GM12878 (cell line): ENCODE data around the gene KDSR. TPM values are rescaled to one million over a fixed set of nuclear protein-coding genes. Genes with fewer than 3 reads are reported as not detected.

Experiments used
- ATAC-seq: fragments of 200-7000 bp; cut with Tn5 transposase; 3 replicates; pipeline ENCODE4 v1.9.1; 2020; ENCODE audit warnings: mild to moderate bottlenecking, moderate library complexity
- BruUV-seq: library from RNA; stranded (reverse); fragments of 400-500 nt; replicated peaks from 2 replicates; lab custom pipeline; 2021; lab: Mats Ljungman, UMichigan
- CTCF ChIA-PET: fragments of 300-600 bp; sonication (Branson Sonifier 250); formaldehyde crosslinking; extraction: SDS; loops from one replicate; lab custom pipeline; 2021; ENCODE audit warnings: inconsistent platforms; lab: Yijun Ruan, JAX
- POLR2A ChIA-PET: fragments of 350-600 bp; formaldehyde crosslinking; extraction: SDS; loops from one replicate; lab custom pipeline; 2021; ENCODE audit warnings: inconsistent platforms; lab: Charles Lee
- RAD21 ChIA-PET: fragments of 300-600 bp; sonication (Branson Sonifier 250); formaldehyde crosslinking; loops from one replicate; lab custom pipeline; 2023; ENCODE audit warnings: antibody characterized with exemption; ENCODE audit not compliant: unreplicated experiment; lab: Charles Lee
- SMC1A ChIA-PET: fragments of 300-600 bp; sonication (Branson Sonifier 250); formaldehyde crosslinking; loops from one replicate; lab custom pipeline; 2023; ENCODE audit not compliant: unreplicated experiment, uncharacterized antibody; lab: Charles Lee
- DNase-seq: peaks from one replicate; pipeline ENCODE4 v3.0.0-alpha.2; 2011; ENCODE audit warnings: low read depth, low spot score
- FAIRE-seq: peaks from 3 replicates; lab custom pipeline; 2011; peaks lifted over from hg19 to GRCh38; lab: Jason Lieb, UNC
- H2AFZ ChIP-seq: 2 replicates; pipeline ENCODE4 v1.6.0; 2011; ENCODE audit warnings: low read depth, low read length, control low read depth; ENCODE audit not compliant: control insufficient read depth
- H3K27ac ChIP-seq: 2 replicates; pipeline ENCODE4 v1.5.1; 2011; ENCODE audit warnings: control low read depth; ENCODE audit not compliant: control insufficient read depth, insufficient read depth
- H3K27me3 ChIP-seq, 2 experiments: replicated peaks in 1 of 2; 2 replicates each; pipeline versions ENCODE4 v1.6.0 to v1.6.1; 2011; ENCODE audit warnings: low read length in 1 of 2; ENCODE audit not compliant: control insufficient read depth in 2 of 2, insufficient read depth in 2 of 2
- H3K36me3 ChIP-seq, 2 experiments: 2 replicates each; pipeline ENCODE4 v1.5.1; 2011; ENCODE audit warnings: low read length in 1 of 2; ENCODE audit not compliant: control insufficient read depth in 2 of 2, insufficient read depth in 2 of 2
- H3K4me1 ChIP-seq: 2 replicates; pipeline ENCODE4 v1.6.1; 2011; ENCODE audit warnings: mild to moderate bottlenecking, low read length, moderate library complexity, mixed read lengths; ENCODE audit not compliant: control insufficient read depth, insufficient read depth
- H3K4me2 ChIP-seq: 2 replicates; pipeline ENCODE4 v1.6.0; 2011; ENCODE audit warnings: control low read depth; ENCODE audit not compliant: control insufficient read depth, insufficient read depth
- H3K4me3 ChIP-seq: fragments of 200-600 bp; sonication (generic); 2 replicates; pipeline ENCODE4 v1.5.1; 2016
- H3K79me2 ChIP-seq: 2 replicates; pipeline ENCODE4 v1.6.0; 2011; ENCODE audit warnings: low read length; ENCODE audit not compliant: control insufficient read depth, insufficient read depth
- H3K9ac ChIP-seq: 2 replicates; pipeline ENCODE4 v1.8.0; 2011; ENCODE audit warnings: low read length, control low read depth, mixed read lengths; ENCODE audit not compliant: control insufficient read depth, insufficient read depth
- H3K9me3 ChIP-seq: replicated peaks from 3 replicates; pipeline ENCODE4 v1.5.1; 2011; ENCODE audit warnings: mild to moderate bottlenecking, low read length; ENCODE audit not compliant: control insufficient read depth, insufficient read depth
- H4K20me1 ChIP-seq: 2 replicates; pipeline ENCODE4 v1.6.0; 2011; ENCODE audit not compliant: control insufficient read depth, insufficient read depth
- CREM ChIP-seq: IDR thresholded peaks from 2 replicates; pipeline ENCODE4 v1.6.1; 2014; ENCODE audit warnings: antibody characterized with exemption, low read depth
- EP300 ChIP-seq, 2 experiments: fragments of 150-350 bp in 1 of 2; IDR thresholded peaks; 2 replicates each; pipeline ENCODE4 v1.6.1; 2011 to 2012; ENCODE audit warnings: low read depth in 2 of 2, low read length in 2 of 2, borderline replicate concordance in 1 of 2, improper control_type of control experiment in 1 of 2, inconsistent platforms in 1 of 2; ENCODE audit not compliant: control insufficient read depth in 1 of 2
- SMAD1 ChIP-seq: fragments of 450-650 bp; IDR thresholded peaks from 2 replicates; pipeline ENCODE4 v1.6.1; 2018; ENCODE audit warnings: mild to moderate bottlenecking, low read depth; ENCODE audit not compliant: partially characterized antibody
- ZBED1 ChIP-seq: IDR thresholded peaks from 2 replicates; pipeline ENCODE4 v1.6.1; 2016; ENCODE audit warnings: borderline replicate concordance
- WGBS: methylation state at CpG from one replicate; pipeline ENCODE4 v1.1.6; 2016; ENCODE audit warnings: low lambda C conversion rate; ENCODE audit not compliant: insufficient replicate concordance, insufficient coverage; ENCODE audit errors: missing lambda C conversion rate; 5-methylcytosine and 5-hydroxymethylcytosine counted together
- in situ Hi-C: fragments of 300-500 bp; cut with MboI; formaldehyde crosslinking; loops from 9 replicates; pipeline ENCODE4 v1.14.3; 2018; ENCODE audit warnings: mixed read lengths
- intact Hi-C: fragments of 100-400 bp; cut with micrococcal nuclease; formaldehyde crosslinking; loops from one replicate; pipeline ENCODE4 v1.14.2; 2022; ENCODE audit not compliant: unreplicated experiment
- polyA plus RNA-seq, 11 experiments: library from polyadenylated mRNA; depleted of rRNA in 4 of 11; unstranded in 6 of 11; stranded (reverse) in 5 of 11; fragments of >200 nt; fragmentation: Nextera tagmentation in 4 of 11; fragmentation: Illumina TruSeq in 1 of 11; extraction: Ambion mirVana in 4 of 11; extraction: Trizol in 1 of 11; gene quantifications; 1 replicate in 1 of 11; 2 replicates in 10 of 11; pipeline versions ENCODE4 v1.2.1 to v1.2.3, GENCODE V29; 2011 to 2016; ENCODE audit warnings: inconsistent platforms in 2 of 11, missing spikeins in 2 of 11, low read depth in 1 of 11
- total RNA-seq, 4 experiments: library from RNA; depleted of rRNA in 3 of 4; stranded (reverse); fragments of >200 nt in 3 of 4; fragmentation: Illumina TruSeq in 1 of 4; extraction: Trizol in 1 of 4; gene quantifications; 2 replicates each; pipeline versions ENCODE4 v1.2.1 to v1.2.3, GENCODE V29; 2013 to 2021
- TF ChIP-seq, protein P1 (sequence below): IDR thresholded peaks from 2 replicates; pipeline ENCODE4 v1.6.1; 2011; ENCODE audit warnings: borderline replicate concordance, low read depth, mild to moderate bottlenecking, moderate library complexity, low read length; ENCODE audit not compliant: insufficient read depth, poor library complexity, severe bottlenecking

The KDSR gene
- total and polyA plus RNA-seq, 10 of the 15 experiments (the other 5 are each of a cell fraction or from before 2014, with no cell fraction given): 5.2 to 25.9 (median 14.3) TPM

DNA sequence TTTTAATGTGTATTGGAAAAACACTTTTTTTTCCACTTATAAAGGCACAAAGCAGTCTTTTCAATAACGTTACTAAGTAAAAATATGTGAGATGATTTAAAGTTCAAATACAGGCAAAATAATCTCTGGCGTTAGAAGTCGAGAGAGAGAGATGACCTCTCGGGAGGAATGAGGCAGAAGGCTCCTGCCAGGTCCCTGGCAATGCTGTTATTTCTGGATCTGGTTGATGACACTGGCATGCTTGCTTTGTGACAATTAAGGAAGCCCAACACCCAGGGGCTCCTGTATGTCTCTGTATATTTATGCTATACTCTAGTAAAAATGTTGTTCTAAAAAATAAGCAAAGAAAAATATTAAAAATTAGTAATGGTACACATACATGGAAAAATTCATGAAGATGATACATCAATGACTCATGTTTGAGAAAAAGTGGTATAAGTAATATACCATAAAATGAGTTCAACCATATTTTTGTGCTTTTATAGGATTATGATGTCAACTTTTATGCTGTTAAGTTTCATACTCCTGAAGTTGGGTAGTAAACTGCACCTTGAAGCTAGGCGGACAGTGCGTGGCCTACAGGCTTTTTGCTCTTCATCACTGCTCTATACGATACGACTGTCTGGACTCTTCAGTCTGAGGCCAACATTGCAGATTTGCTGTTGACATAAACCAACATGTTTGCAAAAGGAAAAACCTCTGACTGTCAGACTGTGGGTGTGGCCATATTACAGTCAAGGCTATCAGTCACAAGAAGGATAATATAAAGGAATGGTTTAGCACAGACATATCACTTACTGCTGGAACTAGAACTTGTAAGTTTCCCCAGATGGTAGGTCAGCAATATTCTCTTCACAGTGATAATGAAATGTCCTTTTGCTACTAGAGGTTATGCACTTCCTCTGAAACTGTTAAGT lies 35.5 kb upstream of the KDSR start:
- H3K4me3 ChIP-seq: no peak overlapping the region
- H3K4me2 ChIP-seq: no peak overlapping the region
- no TSS peak for BruUV-seq
- ChIA-PET SMC1A (no interaction called here), RAD21 (no interaction called here), CTCF (no interaction called here), POLR2A (no interaction called here)
- no peak overlapping the region for H2AFZ ChIP-seq
- in situ Hi-C loops (no loop called here), intact Hi-C loops (no loop called here)
- H3K36me3 ChIP-seq: peaks cover 3 to 26% of the 10 kb centered on the region in 2 experiments
- H3K79me2 ChIP-seq: peaks cover 2% of the 10 kb centered on the region; the same call in 1 of the 2 replicates
- H3K9me3 ChIP-seq: no peaks in the 10 kb centered on the region
- no peaks in the 10 kb centered on the region for H3K27me3 ChIP-seq
- H3K9ac ChIP-seq: no peak overlapping the region
- ATAC-seq (no peak), FAIRE-seq (no peak), DNase-seq (no peak)
- no peaks in the 10 kb centered on the region for H3K4me1 ChIP-seq
- H4K20me1 ChIP-seq: no peaks in the 10 kb centered on the region
- no peak overlapping the region for H3K27ac ChIP-seq
- no peak for TF ChIP-seq EP300 (IDR thresholded peaks at IDR 0.05; ENCODE audit: borderline replicate concordance in 1 of 2, control insufficient read depth in 1 of 2, low read depth in 2 of 2, low read length in 2 of 2)
- TF ChIP-seq, protein P1, sequence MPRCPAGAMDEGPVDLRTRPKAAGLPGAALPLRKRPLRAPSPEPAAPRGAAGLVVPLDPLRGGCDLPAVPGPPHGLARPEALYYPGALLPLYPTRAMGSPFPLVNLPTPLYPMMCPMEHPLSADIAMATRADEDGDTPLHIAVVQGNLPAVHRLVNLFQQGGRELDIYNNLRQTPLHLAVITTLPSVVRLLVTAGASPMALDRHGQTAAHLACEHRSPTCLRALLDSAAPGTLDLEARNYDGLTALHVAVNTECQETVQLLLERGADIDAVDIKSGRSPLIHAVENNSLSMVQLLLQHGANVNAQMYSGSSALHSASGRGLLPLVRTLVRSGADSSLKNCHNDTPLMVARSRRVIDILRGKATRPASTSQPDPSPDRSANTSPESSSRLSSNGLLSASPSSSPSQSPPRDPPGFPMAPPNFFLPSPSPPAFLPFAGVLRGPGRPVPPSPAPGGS: no peak
- TF ChIP-seq, all 136 proteins: peak for 0
- 98% methylated on average over 8 of the region's 8 CpGs for WGBS

DNA sequence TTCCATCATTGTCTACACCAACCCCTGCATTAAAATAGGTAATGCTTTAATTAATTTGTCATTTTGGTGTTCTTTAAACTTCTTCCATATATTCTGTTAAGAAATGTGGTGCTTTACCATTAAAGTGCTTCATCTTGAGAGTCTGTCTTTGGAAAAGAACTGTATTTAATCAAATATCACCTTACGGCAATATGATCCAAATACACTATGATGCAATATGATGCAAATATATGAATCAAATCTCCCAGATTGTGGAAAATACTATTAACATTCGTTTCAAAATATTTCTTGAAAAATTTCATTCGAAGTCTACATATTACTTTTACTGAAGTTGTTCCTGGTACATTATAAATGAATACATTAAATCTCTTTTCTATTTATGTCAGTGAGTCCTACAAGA lies 32.3 kb upstream of the KDSR start:
- ChIA-PET POLR2A (no interaction called here), RAD21 (no interaction called here)
- Histone ChIP-seq H2AFZ (no peak overlapping the region), H3K9me3 (no peaks in the 10 kb centered on the region), H3K4me2 (no peak overlapping the region), H3K4me1 (no peaks in the 10 kb centered on the region), H3K27me3 (no peaks in the 10 kb centered on the region), H3K79me2 (no peaks in the 10 kb centered on the region), H4K20me1 (no peaks in the 10 kb centered on the region), H3K36me3 (peaks cover 2 to 34% of the 10 kb centered on the region in 2 experiments)
- WGBS: 97% methylated on average over 3 of the region's 3 CpGs
- intact Hi-C loops: no loop called here
- no peak for ATAC-seq
- no peak for DNase-seq
- TF ChIP-seq SMAD1 (no peak), ZBED1 (no peak), CREM (no peak)
- TF ChIP-seq, all 136 proteins: peak for 0
- Histone ChIP-seq H3K4me3 (no peak overlapping the region), H3K27ac (no peak overlapping the region), H3K9ac (no peak overlapping the region)
- CTCF ChIA-PET: no interaction called here
- BruUV-seq: no TSS peak
- in situ Hi-C loops: no loop called here
- FAIRE-seq: no peak
- SMC1A ChIA-PET: no interaction called here
